ENCODE data around the gene SLC17A9. TPM values are rescaled to one million over a fixed set of nuclear protein-coding genes. Genes with fewer than 3 reads are reported as not detected.

SLC17A9 gene
- total RNA-seq, 1 donor from 2014 or later = 12.4 TPM

DNA sequence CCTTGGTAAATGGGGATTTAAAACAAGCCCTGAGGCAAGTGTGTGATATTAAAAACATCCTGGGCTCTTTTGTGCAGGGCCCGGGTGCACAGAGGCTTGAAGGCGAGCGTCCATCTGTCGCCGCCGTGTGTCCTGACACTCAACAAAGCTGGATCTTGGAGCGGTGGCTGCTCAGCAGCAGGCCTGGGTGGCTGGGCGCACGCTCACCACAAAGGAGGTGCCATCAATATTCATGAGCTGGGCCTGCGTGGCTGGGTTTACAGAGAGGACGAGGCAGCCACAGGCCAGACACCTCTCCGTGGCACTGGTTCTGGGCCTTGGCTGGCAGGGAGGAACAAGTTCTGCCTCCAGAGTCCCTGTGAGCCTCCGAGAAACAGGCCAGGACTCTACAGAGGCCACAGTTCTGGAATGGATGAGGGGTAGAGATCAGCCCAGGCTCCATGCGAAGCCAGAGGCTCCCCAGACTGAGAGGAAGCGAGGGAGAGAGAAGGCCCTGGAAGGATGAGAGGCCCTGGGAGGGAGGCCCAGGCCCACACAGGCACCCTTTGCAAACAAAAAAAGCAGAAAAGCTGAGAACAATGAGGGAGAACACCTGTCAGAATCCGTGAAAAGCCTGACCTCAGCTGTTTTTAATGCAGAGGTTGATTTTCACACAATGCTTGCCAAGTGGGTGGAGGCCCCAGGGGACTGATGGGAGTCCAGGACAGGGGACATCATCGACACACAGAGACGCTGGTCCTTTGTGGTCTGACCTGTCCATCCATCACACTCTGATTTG is 32.3 kb downstream of the SLC17A9 start:
- FAIRE-seq = no peak
- no peak overlapping the region for H3K4me3 Mint-ChIP-seq (ENCODE audit: unreplicated experiment)
- H3K27ac ChIP-seq (ENCODE audit: low read depth, low read length) = no peak overlapping the region
- H2AFZ ChIP-seq (ENCODE audit: low read depth, low read length) = no peak overlapping the region
- H3K4me1 ChIP-seq (ENCODE audit: insufficient read depth, low read length) = no peaks in the 10 kb centered on the region
- no peak for TF ChIP-seq EZH2 (IDR thresholded peaks at IDR 0.05; ENCODE audit: insufficient read depth, low read length)
- TF ChIP-seq, protein P1, sequence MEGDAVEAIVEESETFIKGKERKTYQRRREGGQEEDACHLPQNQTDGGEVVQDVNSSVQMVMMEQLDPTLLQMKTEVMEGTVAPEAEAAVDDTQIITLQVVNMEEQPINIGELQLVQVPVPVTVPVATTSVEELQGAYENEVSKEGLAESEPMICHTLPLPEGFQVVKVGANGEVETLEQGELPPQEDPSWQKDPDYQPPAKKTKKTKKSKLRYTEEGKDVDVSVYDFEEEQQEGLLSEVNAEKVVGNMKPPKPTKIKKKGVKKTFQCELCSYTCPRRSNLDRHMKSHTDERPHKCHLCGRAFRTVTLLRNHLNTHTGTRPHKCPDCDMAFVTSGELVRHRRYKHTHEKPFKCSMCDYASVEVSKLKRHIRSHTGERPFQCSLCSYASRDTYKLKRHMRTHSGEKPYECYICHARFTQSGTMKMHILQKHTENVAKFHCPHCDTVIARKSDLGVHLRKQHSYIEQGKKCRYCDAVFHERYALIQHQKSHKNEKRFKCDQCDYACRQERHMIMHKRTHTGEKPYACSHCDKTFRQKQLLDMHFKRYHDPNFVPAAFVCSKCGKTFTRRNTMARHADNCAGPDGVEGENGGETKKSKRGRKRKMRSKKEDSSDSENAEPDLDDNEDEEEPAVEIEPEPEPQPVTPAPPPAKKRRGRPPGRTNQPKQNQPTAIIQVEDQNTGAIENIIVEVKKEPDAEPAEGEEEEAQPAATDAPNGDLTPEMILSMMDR (IDR thresholded peaks at IDR 0.05; ENCODE audit: insufficient read depth, low read depth, low read length) = no peak
- peaks cover 52% of the 10 kb centered on the region for H3K27me3 Mint-ChIP-seq (ENCODE audit: low read depth, unreplicated experiment)
- H3K27ac Mint-ChIP-seq (ENCODE audit: unreplicated experiment) = no peak overlapping the region
- no peaks in the 10 kb centered on the region for H3K9me3 ChIP-seq (ENCODE audit: insufficient read depth, low read depth, low read length)
- H3K4me1 Mint-ChIP-seq (ENCODE audit: low read depth, unreplicated experiment) = no peaks in the 10 kb centered on the region
- peaks cover 20% of the 10 kb centered on the region for H3K27me3 ChIP-seq (ENCODE audit: insufficient read depth, low read length)
- H3K36me3 ChIP-seq (ENCODE audit: insufficient read depth, low read length) = no peaks in the 10 kb centered on the region
- H3K9me3 Mint-ChIP-seq (ENCODE audit: unreplicated experiment) = no peaks in the 10 kb centered on the region
- H3K36me3 Mint-ChIP-seq (ENCODE audit: low read depth, unreplicated experiment) = no peaks in the 10 kb centered on the region
- no peak for DNase-seq (ENCODE audit: low read depth)
- no peaks in the 10 kb centered on the region for H3K79me2 ChIP-seq (ENCODE audit: insufficient read depth, low read length)
- no peak overlapping the region for H3K4me3 ChIP-seq (ENCODE audit: insufficient read depth, low read depth, low read length)
- H4K20me1 ChIP-seq (ENCODE audit: insufficient read depth, low read length) = no peaks in the 10 kb centered on the region
- H3K4me2 ChIP-seq (ENCODE audit: low read length) = no peak overlapping the region
- H3K9ac ChIP-seq (ENCODE audit: low read length) = no peak overlapping the region

DNA sequence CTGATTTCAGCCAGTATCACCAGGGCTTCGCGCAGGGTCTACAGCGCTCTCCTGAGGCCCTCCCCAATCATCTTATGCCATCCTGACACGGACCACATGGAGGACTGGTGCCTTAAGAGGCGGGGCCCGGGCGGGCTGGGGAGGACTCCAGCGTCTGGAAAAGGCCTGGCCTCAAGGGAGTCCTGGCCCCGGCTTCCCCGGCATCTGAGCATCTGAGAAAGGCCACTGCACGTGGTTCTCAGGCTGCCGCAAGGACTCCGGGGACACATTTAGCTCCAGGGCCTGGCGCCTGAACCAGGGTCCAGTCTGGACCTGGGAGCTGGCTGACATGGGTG is 32.9 kb downstream of the SLC17A9 start:
- no peaks in the 10 kb centered on the region for H3K36me3 Mint-ChIP-seq (ENCODE audit: low read depth, unreplicated experiment)
- DNase-seq (ENCODE audit: low read depth) = no peak
- H3K4me3 ChIP-seq (ENCODE audit: insufficient read depth, low read depth, low read length) = no peak overlapping the region
- no peak overlapping the region for H2AFZ ChIP-seq (ENCODE audit: low read depth, low read length)
- H3K9ac ChIP-seq (ENCODE audit: low read length) = no peak overlapping the region
- no peaks in the 10 kb centered on the region for H3K4me1 Mint-ChIP-seq (ENCODE audit: low read depth, unreplicated experiment)
- no peak overlapping the region for H3K27ac Mint-ChIP-seq (ENCODE audit: unreplicated experiment)
- H3K27ac ChIP-seq (ENCODE audit: low read depth, low read length) = no peak overlapping the region
- FAIRE-seq = no peak
- no peaks in the 10 kb centered on the region for H3K9me3 Mint-ChIP-seq (ENCODE audit: unreplicated experiment)
- no peak overlapping the region for H3K4me2 ChIP-seq (ENCODE audit: low read length)
- no peak overlapping the region for H3K4me3 Mint-ChIP-seq (ENCODE audit: unreplicated experiment)
- H3K9me3 ChIP-seq (ENCODE audit: insufficient read depth, low read depth, low read length) = no peaks in the 10 kb centered on the region
- peaks cover 15% of the 10 kb centered on the region for H3K27me3 ChIP-seq (ENCODE audit: insufficient read depth, low read length)
- H4K20me1 ChIP-seq (ENCODE audit: insufficient read depth, low read length) = no peaks in the 10 kb centered on the region
- H3K36me3 ChIP-seq (ENCODE audit: insufficient read depth, low read length) = no peaks in the 10 kb centered on the region
- no peaks in the 10 kb centered on the region for H3K79me2 ChIP-seq (ENCODE audit: insufficient read depth, low read length)
- TF ChIP-seq, protein P1 (IDR thresholded peaks at IDR 0.05; ENCODE audit: insufficient read depth, low read depth, low read length) = no peak
- no peak for TF ChIP-seq EZH2 (IDR thresholded peaks at IDR 0.05; ENCODE audit: insufficient read depth, low read length)
- peaks cover 52% of the 10 kb centered on the region for H3K27me3 Mint-ChIP-seq (ENCODE audit: low read depth, unreplicated experiment)
- H3K4me1 ChIP-seq (ENCODE audit: insufficient read depth, low read length) = no peaks in the 10 kb centered on the region

DNA sequence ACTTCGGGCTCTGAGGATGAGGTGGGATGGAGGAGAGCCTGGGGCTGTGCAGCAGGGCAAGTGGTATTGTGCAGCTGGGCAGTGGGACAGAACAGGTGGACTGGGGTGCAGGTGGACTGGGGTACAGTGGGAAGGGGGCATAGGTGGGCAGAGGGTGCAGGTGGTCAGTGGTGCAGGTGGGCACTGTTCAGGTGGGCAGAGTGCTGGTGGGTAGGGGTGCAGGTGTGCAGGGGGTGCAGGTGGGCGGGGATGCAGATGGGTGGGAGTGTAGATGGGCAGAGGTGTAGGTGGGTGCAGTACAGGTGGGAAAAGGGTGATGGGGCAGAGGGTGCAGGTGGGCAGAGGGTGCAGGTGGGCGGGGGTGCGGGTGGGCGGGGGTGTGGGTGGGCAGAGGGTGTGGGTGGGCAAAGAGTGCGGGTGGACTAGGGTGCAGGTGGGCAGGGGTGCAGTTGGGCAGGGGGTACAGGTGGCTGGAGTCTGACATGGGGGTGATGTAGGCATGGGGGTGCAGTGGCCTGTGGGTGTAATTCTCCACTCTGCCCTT is 33.8 kb downstream of the SLC17A9 start:
- Mint-ChIP-seq H3K27me3 (ENCODE audit: low read depth, unreplicated experiment) (peaks cover 57% of the 10 kb centered on the region), H3K4me1 (ENCODE audit: low read depth, unreplicated experiment) (no peaks in the 10 kb centered on the region), H3K9me3 (ENCODE audit: unreplicated experiment) (no peaks in the 10 kb centered on the region), H3K4me3 (ENCODE audit: unreplicated experiment) (no peak overlapping the region), H3K27ac (ENCODE audit: unreplicated experiment) (no peak overlapping the region), H3K36me3 (ENCODE audit: low read depth, unreplicated experiment) (no peaks in the 10 kb centered on the region)
- Histone ChIP-seq H3K4me3 (ENCODE audit: insufficient read depth, low read depth, low read length) (no peak overlapping the region), H3K9ac (ENCODE audit: low read length) (no peak overlapping the region), H3K79me2 (ENCODE audit: insufficient read depth, low read length) (no peaks in the 10 kb centered on the region), H3K4me1 (ENCODE audit: insufficient read depth, low read length) (no peaks in the 10 kb centered on the region), H3K27ac (ENCODE audit: low read depth, low read length) (no peak overlapping the region), H3K36me3 (ENCODE audit: insufficient read depth, low read length) (no peaks in the 10 kb centered on the region), H3K4me2 (ENCODE audit: low read length) (no peak overlapping the region), H3K27me3 (ENCODE audit: insufficient read depth, low read length) (peaks cover 11% of the 10 kb centered on the region), H4K20me1 (ENCODE audit: insufficient read depth, low read length) (no peaks in the 10 kb centered on the region), H2AFZ (ENCODE audit: low read depth, low read length) (no peak overlapping the region), H3K9me3 (ENCODE audit: insufficient read depth, low read depth, low read length) (no peaks in the 10 kb centered on the region)
- no peak for DNase-seq (ENCODE audit: low read depth)
- TF ChIP-seq, protein P1 (IDR thresholded peaks at IDR 0.05; ENCODE audit: insufficient read depth, low read depth, low read length) = no peak
- FAIRE-seq = no peak
